ENCODE measurements around the gene SNTB2. TPM values are rescaled to one million over a fixed set of nuclear protein-coding genes. Genes with fewer than 3 reads are reported as not detected.

The SNTB2 gene
- total and polyA plus RNA-seq, 9 of the 15 experiments (the other 6 are each of a cell fraction or from before 2014, with no cell fraction given) = 1.2 to 13.7 (median 5.7) TPM

DNA sequence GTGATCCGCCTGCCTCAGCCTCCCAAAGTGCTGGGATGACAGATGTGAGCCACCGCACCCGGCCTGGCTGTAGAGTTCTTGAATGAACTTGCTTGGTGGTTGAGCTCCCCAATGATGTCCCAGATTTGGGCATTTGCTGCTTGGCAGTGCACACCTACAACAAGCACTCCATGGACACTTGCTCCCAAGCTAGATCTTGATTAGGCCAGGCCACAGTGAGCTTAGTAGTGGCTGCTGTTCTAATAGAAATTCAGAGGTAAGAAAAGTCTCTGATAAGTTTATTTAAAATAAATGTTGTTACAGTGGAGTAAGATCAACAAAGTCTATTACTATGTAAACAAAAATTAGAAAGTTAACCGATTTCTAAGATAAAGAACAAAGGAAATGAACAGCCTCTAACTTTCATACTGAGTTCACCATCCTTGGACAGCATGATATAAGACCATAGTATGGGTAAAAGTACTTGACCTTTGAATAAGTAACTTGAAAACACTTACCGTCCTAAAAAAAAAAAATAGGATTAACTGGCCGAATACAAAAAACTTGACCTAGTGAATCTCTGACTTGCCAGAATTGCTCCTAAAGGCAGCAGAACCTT lies 163.7 kb downstream of the SNTB2 start:
- Histone ChIP-seq H4K20me1 (replicated peaks; ENCODE audit: control insufficient read depth, insufficient read depth, low read length) (peaks cover 3% of the 10 kb centered on the region; the same call in 1 of the 2 replicates), H3K4me1 (replicated peaks in 1 of 2; ENCODE audit: control insufficient read depth in 2 of 2, insufficient read depth in 2 of 2, low read length in 2 of 2) (no peaks in the 10 kb centered on the region; a peak in 1 of 5 replicates), H3K27ac (ENCODE audit: extremely low read depth, low read depth, low read length) (no peak overlapping the region), H3K36me3 (ENCODE audit: control insufficient read depth, insufficient read depth, low read length) (peaks cover 11% of the 10 kb centered on the region; the same call in 1 of the 3 replicates), H3K4me3 (no peak overlapping the region), H3K4me2 (ENCODE audit: insufficient read depth, low read length) (no peak overlapping the region), H3K9me3 (replicated peaks; ENCODE audit: control insufficient read depth, insufficient read depth, low read depth, low read length) (no peaks in the 10 kb centered on the region), H3K9me1 (ENCODE audit: control insufficient read depth, insufficient read depth, low read length) (no peaks in the 10 kb centered on the region), H3K9ac (ENCODE audit: insufficient read depth in 1 of 2, low read depth in 2 of 2, low read length in 2 of 2) (no peak overlapping the region), H2AFZ (ENCODE audit: low read depth, low read length) (no peak overlapping the region), H3K79me2 (ENCODE audit: control insufficient read depth, insufficient read depth, low read length) (no peaks in the 10 kb centered on the region), H3K27me3 (ENCODE audit: control insufficient read depth in 2 of 2, insufficient read depth in 2 of 2, low read length in 2 of 2) (no peaks in the 10 kb centered on the region)
- POLR2A ChIA-PET = interaction anchor here (1.3 kb wide), 1 partner anchor 10 kb away, joined by 3 read pairs; no protein-coding TSS in a partner anchor
- TF ChIP-seq, protein P1, sequence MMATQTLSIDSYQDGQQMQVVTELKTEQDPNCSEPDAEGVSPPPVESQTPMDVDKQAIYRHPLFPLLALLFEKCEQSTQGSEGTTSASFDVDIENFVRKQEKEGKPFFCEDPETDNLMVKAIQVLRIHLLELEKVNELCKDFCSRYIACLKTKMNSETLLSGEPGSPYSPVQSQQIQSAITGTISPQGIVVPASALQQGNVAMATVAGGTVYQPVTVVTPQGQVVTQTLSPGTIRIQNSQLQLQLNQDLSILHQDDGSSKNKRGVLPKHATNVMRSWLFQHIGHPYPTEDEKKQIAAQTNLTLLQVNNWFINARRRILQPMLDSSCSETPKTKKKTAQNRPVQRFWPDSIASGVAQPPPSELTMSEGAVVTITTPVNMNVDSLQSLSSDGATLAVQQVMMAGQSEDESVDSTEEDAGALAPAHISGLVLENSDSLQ (IDR thresholded peaks at IDR 0.05) = no peak
- TF ChIP-seq ARID2 (IDR thresholded peaks at IDR 0.05) (no peak), ETV5 (CRISPR knock-in tag; IDR thresholded peaks at IDR 0.05; ENCODE audit: low read depth) (no peak), NFYB (IDR thresholded peaks at IDR 0.05; ENCODE audit: extremely low read depth, insufficient read length) (no peak)
- TF ChIP-seq, protein P2, sequence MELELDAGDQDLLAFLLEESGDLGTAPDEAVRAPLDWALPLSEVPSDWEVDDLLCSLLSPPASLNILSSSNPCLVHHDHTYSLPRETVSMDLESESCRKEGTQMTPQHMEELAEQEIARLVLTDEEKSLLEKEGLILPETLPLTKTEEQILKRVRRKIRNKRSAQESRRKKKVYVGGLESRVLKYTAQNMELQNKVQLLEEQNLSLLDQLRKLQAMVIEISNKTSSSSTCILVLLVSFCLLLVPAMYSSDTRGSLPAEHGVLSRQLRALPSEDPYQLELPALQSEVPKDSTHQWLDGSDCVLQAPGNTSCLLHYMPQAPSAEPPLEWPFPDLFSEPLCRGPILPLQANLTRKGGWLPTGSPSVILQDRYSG (tag; conservative IDR thresholded peaks at IDR 0.05; ENCODE audit: low read depth) = no peak
- TF ChIP-seq, protein P3, sequence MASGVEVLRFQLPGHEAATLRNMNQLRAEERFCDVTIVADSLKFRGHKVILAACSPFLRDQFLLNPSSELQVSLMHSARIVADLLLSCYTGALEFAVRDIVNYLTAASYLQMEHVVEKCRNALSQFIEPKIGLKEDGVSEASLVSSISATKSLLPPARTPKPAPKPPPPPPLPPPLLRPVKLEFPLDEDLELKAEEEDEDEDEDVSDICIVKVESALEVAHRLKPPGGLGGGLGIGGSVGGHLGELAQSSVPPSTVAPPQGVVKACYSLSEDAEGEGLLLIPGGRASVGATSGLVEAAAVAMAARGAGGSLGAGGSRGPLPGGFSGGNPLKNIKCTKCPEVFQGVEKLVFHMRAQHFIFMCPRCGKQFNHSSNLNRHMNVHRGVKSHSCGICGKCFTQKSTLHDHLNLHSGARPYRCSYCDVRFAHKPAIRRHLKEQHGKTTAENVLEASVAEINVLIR (CRISPR knock-in tag; IDR thresholded peaks at IDR 0.05) = no peak
- DNase-seq (ENCODE audit: extremely low read depth in 1 of 4, low spot score in 3 of 4) (no peak), FAIRE-seq (no peak), ATAC-seq (no peak)
- intact Hi-C loops (cut with micrococcal nuclease) (no loop called here), in situ Hi-C loops (cut with MboI) (no loop called here)
- CTCF ChIA-PET (ENCODE audit: low intra/inter-chr PET ratio) = no interaction called here
- WGBS (ENCODE audit: insufficient coverage, low coverage, missing lambda C conversion rate) = 61% methylated on average over 6 of the region's 6 CpGs
- BruUV-seq (replicated peaks) = no TSS peak

Data from K562 (cell line).